Mesenchymal stem cell (in vitro differentiated cells and primary cell): ENCODE results near the gene SLC28A1.
"Not testable (repeated sequence)": the region's sequence is repeated elsewhere in the genome, so short reads cannot be mapped to it uniquely, and the experiment has no call there.

Experiments used
- DNase-seq: peaks from one replicate; pipeline ENCODE4 v3.0.0-alpha.2; 2013
- H2AFZ ChIP-seq: one replicate; pipeline ENCODE4 v1.6.1; 2013; ENCODE audit warnings: low read depth, mild to moderate bottlenecking, control low read depth, inconsistent platforms, low read length, moderate library complexity
- H2AK5ac ChIP-seq: 2 replicates; pipeline ENCODE4 v1.6.1; 2013; ENCODE audit warnings: low read length, moderate library complexity, mild to moderate bottlenecking, inconsistent platforms; ENCODE audit not compliant: severe bottlenecking
- H2BK120ac ChIP-seq: one replicate; pipeline ENCODE4 v1.6.1; 2013; ENCODE audit warnings: low read depth, mild to moderate bottlenecking, inconsistent platforms, low read length, moderate library complexity
- H2BK12ac ChIP-seq, 2 experiments: one replicate each; pipeline ENCODE4 v1.6.1; 2013; ENCODE audit warnings: inconsistent platforms in 2 of 2, low read length in 2 of 2, mild to moderate bottlenecking in 2 of 2, moderate library complexity in 2 of 2, control low read depth in 1 of 2
- H2BK15ac ChIP-seq: one replicate; pipeline ENCODE4 v1.6.1; 2013; ENCODE audit warnings: mild to moderate bottlenecking, low read depth, inconsistent platforms; ENCODE audit not compliant: poor library complexity, severe bottlenecking
- H2BK5ac ChIP-seq: 2 replicates; pipeline ENCODE4 v1.6.1; 2013; ENCODE audit warnings: low read depth, mild to moderate bottlenecking, low read length, control low read depth, inconsistent platforms; ENCODE audit not compliant: poor library complexity, severe bottlenecking
- H3K14ac ChIP-seq, 2 experiments: one replicate each; pipeline ENCODE4 v1.6.1; 2013; ENCODE audit warnings: inconsistent platforms in 2 of 2, low read length in 2 of 2, control low read depth in 1 of 2, mild to moderate bottlenecking in 1 of 2, moderate library complexity in 1 of 2
- H3K18ac ChIP-seq, 2 experiments: one replicate each; pipeline ENCODE4 v1.6.1; 2013; ENCODE audit warnings: inconsistent platforms in 2 of 2, low read length in 2 of 2, control low read depth in 1 of 2, low read depth in 1 of 2, mild to moderate bottlenecking in 1 of 2
- H3K23ac ChIP-seq, 2 experiments: one replicate each; pipeline ENCODE4 v1.6.1; 2013; ENCODE audit warnings: inconsistent platforms in 2 of 2, low read length in 2 of 2, mild to moderate bottlenecking in 2 of 2, moderate library complexity in 2 of 2, control low read depth in 1 of 2
- H3K27ac ChIP-seq: 2 replicates; pipeline ENCODE4 v1.5.1; 2013; ENCODE audit warnings: mild to moderate bottlenecking, moderate library complexity, low read length, control low read depth, inconsistent platforms; ENCODE audit not compliant: poor library complexity, severe bottlenecking
- H3K27me3 ChIP-seq, 2 experiments: 2 replicates each; pipeline versions ENCODE4 v1.6.1 to v1.7.0; 2013; ENCODE audit warnings: low read length in 2 of 2, mild to moderate bottlenecking in 2 of 2, moderate library complexity in 2 of 2, control low read depth in 1 of 2, inconsistent platforms in 1 of 2; ENCODE audit not compliant: control insufficient read depth in 1 of 2, insufficient read depth in 1 of 2
- H3K36me3 ChIP-seq, 2 experiments: 2 replicates each; pipeline versions ENCODE4 v1.6.1 to v1.7.0; 2013; ENCODE audit warnings: low read length in 2 of 2, control low read depth in 1 of 2, inconsistent platforms in 1 of 2, low read depth in 1 of 2, mild to moderate bottlenecking in 1 of 2; ENCODE audit not compliant: insufficient read depth in 2 of 2, control insufficient read depth in 1 of 2
- H3K4ac ChIP-seq, 2 experiments: one replicate each; pipeline ENCODE4 v1.6.1; 2013; ENCODE audit warnings: inconsistent platforms in 2 of 2, low read length in 2 of 2, mild to moderate bottlenecking in 2 of 2, moderate library complexity in 2 of 2, control low read depth in 1 of 2, low read depth in 1 of 2
- H3K4me1 ChIP-seq: 2 replicates; pipeline ENCODE4 v1.6.1; 2013; ENCODE audit warnings: low read depth, low read length, control low read depth; ENCODE audit not compliant: control insufficient read depth, insufficient read depth
- H3K4me2 ChIP-seq: 2 replicates; pipeline ENCODE4 v1.6.1; 2013; ENCODE audit warnings: low read length, mild to moderate bottlenecking, inconsistent platforms; ENCODE audit not compliant: poor library complexity, severe bottlenecking
- H3K4me3 ChIP-seq, 2 experiments: 2 replicates each; pipeline versions ENCODE4 v1.5.1 to v1.7.0; 2013; ENCODE audit warnings: low read length in 2 of 2, mild to moderate bottlenecking in 2 of 2, control low read depth in 1 of 2, low read depth in 1 of 2; ENCODE audit not compliant: insufficient read depth in 1 of 2
- H3K79me1 ChIP-seq: replicated peaks from 2 replicates; pipeline ENCODE4 v1.6.1; 2013; ENCODE audit warnings: mild to moderate bottlenecking, control low read depth, low read length, inconsistent platforms; ENCODE audit not compliant: poor library complexity, severe bottlenecking
- H3K9ac ChIP-seq: 2 replicates; pipeline ENCODE4 v1.7.0; 2013; ENCODE audit warnings: mild to moderate bottlenecking, low read length, moderate library complexity
- H3K9me3 ChIP-seq: 2 replicates; pipeline ENCODE4 v1.7.0; 2013; ENCODE audit warnings: mild to moderate bottlenecking, low read length; ENCODE audit not compliant: control insufficient read depth
- H4K8ac ChIP-seq: one replicate; pipeline ENCODE4 v1.6.1; 2013; ENCODE audit warnings: inconsistent platforms, mild to moderate bottlenecking, low read length, moderate library complexity
- H4K91ac ChIP-seq: one replicate; pipeline ENCODE4 v1.6.1; 2013; ENCODE audit warnings: mild to moderate bottlenecking, low read length, inconsistent platforms
- WGBS: methylation state at CpG from one replicate; pipeline ENCODE4 v1.1.7; 2013; ENCODE audit warnings: mixed read lengths; 5-methylcytosine and 5-hydroxymethylcytosine counted together

The SLC28A1 gene

GRCh38 chr15:84876269-84876668 lies 8.2 kb upstream of the SLC28A1 start:
- H3K9me3 ChIP-seq, result no peaks in the 10 kb centered on the region
- H2AK5ac ChIP-seq, result no peak overlapping the region
- no peaks in the 10 kb centered on the region for H3K36me3 ChIP-seq
- no peak for DNase-seq
- no peak overlapping the region for H2AFZ ChIP-seq
- peaks cover 3 to 4% of the 10 kb centered on the region in 2 experiments for H3K27me3 ChIP-seq
- H2BK12ac ChIP-seq, result no peak overlapping the region
- no peak overlapping the region for H4K91ac ChIP-seq
- no peak overlapping the region for H3K27ac ChIP-seq
- H3K23ac ChIP-seq, result no peak overlapping the region
- no peak overlapping the region for H2BK120ac ChIP-seq
- H3K4me2 ChIP-seq, result no peak overlapping the region
- H3K4me1 ChIP-seq, result peaks cover under 1% of the 10 kb centered on the region
- H3K14ac ChIP-seq, result no peak overlapping the region
- no peak overlapping the region for H2BK5ac ChIP-seq
- no peak overlapping the region for H3K18ac ChIP-seq
- no peak overlapping the region for H3K9ac ChIP-seq
- H4K8ac ChIP-seq, result no peak overlapping the region
- no peak overlapping the region for H2BK15ac ChIP-seq
- H3K79me1 ChIP-seq, result no peaks in the 10 kb centered on the region
- no peak overlapping the region for H3K4me3 ChIP-seq
- H3K4ac ChIP-seq, result no peak overlapping the region

GRCh38 chr15:84877701-84878100 lies 6.8 kb upstream of the SLC28A1 start:
- not testable (repeated sequence) for H3K4me2 ChIP-seq, H3K4ac ChIP-seq, H3K27me3 ChIP-seq, DNase-seq, H3K27ac ChIP-seq, H4K91ac ChIP-seq, H3K4me3 ChIP-seq, H2AFZ ChIP-seq, H2AK5ac ChIP-seq, H4K8ac ChIP-seq, H3K18ac ChIP-seq, H3K23ac ChIP-seq, H3K36me3 ChIP-seq, H2BK15ac ChIP-seq, H3K9me3 ChIP-seq, H3K14ac ChIP-seq, H3K9ac ChIP-seq, H2BK12ac ChIP-seq, H3K79me1 ChIP-seq, H3K4me1 ChIP-seq, H2BK5ac ChIP-seq, H2BK120ac ChIP-seq
- 92% methylated on average over 3 of the region's 3 CpGs for WGBS

- Histone ChIP-seq H3K4ac (no peak overlapping the region), H3K27me3 (peaks cover 3 to 6% of the 10 kb centered on the region in 2 experiments), H3K4me1 (peaks cover 2% of the 10 kb centered on the region), H3K4me2 (no peak overlapping the region), H3K79me1 (no peaks in the 10 kb centered on the region), H2BK120ac (no peak overlapping the region), H2BK12ac (no peak overlapping the region), H2AK5ac (no peak overlapping the region), H4K91ac (no peak overlapping the region), H2BK5ac (no peak overlapping the region), H3K9ac (no peak overlapping the region), H3K9me3 (no peaks in the 10 kb centered on the region), H2AFZ (no peak overlapping the region), H3K4me3 (no peak overlapping the region), H2BK15ac (no peak overlapping the region), H3K18ac (no peak overlapping the region), H3K27ac (no peak overlapping the region), H4K8ac (no peak overlapping the region), H3K23ac (no peak overlapping the region), H3K14ac (no peak overlapping the region), H3K36me3 (no peaks in the 10 kb centered on the region)
- 67% methylated on average over 4 of the region's 4 CpGs for whole genome bisulfite sequencing
- peak; percentile 68 for DNase-seq
These were observed 6.0 kb upstream of the SLC28A1 start for GRCh38 chr15:84878504-84878903.

- Histone ChIP-seq H2AFZ (no peak overlapping the region), H3K9ac (no peak overlapping the region), H3K4ac (no peak overlapping the region), H2BK5ac (no peak overlapping the region), H3K14ac (no peak overlapping the region), H2AK5ac (no peak overlapping the region), H3K4me1 (peaks cover 6% of the 10 kb centered on the region), H2BK15ac (no peak overlapping the region), H3K9me3 (no peaks in the 10 kb centered on the region), H2BK12ac (no peak overlapping the region), H3K4me3 (no peak overlapping the region), H3K27me3 (peaks cover 3 to 9% of the 10 kb centered on the region in 2 experiments), H3K4me2 (no peak overlapping the region), H3K79me1 (no peaks in the 10 kb centered on the region), H4K91ac (no peak overlapping the region), H3K36me3 (no peaks in the 10 kb centered on the region), H4K8ac (no peak overlapping the region), H3K23ac (no peak overlapping the region), H3K18ac (no peak overlapping the region), H2BK120ac (no peak overlapping the region), H3K27ac (no peak overlapping the region)
- 98% methylated on average over 11 of the region's 11 CpGs for WGBS
- no peak for DNase-seq
These were observed 5.2 kb upstream of the SLC28A1 start for GRCh38 chr15:84879088-84879780.
